OCI-LY7 (cell line): ENCODE results near the gene TLCD1.

Experiments used
- EZH2phosphoT487 ChIP-seq: fragments of 200-600 bp; sonication (generic); IDR thresholded peaks from 2 replicates; pipeline ENCODE4 v1.6.1; 2018; ENCODE audit warnings: low read depth, borderline replicate concordance, mild to moderate bottlenecking, mixed run types, antibody characterized with exemption, low read length, moderate library complexity, mixed read lengths
- TF ChIP-seq, protein P1 (sequence below): fragments of 200-600 bp; sonication (generic); conservative IDR thresholded peaks from 2 replicates; pipeline ENCODE4 v1.5.1; 2014; ENCODE audit warnings: mild to moderate bottlenecking, antibody characterized with exemption, low read length, moderate library complexity, mixed read lengths

DNA sequence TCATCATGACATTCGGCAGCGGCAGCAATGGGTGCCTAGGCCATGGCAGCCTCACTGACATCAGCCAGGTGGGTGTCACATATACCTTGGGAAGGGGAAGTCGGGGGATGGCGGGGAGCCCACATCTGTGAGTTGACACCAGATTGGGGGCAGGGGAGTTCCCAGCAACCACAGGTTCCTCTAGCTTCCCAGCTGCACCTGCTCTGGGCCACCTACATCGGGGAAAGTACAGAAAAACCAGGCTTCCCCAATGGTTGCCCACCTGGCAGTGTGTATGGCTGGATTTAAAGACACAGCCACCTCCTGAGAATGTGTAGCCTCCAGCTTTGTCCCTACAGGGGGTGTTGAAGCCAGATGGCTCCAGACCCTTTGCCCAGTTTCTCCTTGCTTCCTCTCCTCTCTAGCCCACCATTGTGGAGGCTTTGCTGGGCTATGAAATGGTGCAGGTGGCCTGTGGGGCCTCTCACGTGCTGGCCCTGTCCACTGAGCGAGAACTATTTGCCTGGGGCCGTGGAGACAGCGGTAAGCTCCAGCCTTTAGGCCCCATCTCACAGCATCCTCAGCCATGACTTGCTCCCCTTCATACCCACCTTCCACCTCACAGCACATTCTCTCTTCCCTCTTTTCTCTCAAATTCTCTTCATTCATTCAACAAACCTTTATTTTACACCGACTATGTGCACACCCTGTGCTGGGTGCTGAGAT lies 12.8 kb upstream of the TLCD1 start:
- TF ChIP-seq, protein P1, sequence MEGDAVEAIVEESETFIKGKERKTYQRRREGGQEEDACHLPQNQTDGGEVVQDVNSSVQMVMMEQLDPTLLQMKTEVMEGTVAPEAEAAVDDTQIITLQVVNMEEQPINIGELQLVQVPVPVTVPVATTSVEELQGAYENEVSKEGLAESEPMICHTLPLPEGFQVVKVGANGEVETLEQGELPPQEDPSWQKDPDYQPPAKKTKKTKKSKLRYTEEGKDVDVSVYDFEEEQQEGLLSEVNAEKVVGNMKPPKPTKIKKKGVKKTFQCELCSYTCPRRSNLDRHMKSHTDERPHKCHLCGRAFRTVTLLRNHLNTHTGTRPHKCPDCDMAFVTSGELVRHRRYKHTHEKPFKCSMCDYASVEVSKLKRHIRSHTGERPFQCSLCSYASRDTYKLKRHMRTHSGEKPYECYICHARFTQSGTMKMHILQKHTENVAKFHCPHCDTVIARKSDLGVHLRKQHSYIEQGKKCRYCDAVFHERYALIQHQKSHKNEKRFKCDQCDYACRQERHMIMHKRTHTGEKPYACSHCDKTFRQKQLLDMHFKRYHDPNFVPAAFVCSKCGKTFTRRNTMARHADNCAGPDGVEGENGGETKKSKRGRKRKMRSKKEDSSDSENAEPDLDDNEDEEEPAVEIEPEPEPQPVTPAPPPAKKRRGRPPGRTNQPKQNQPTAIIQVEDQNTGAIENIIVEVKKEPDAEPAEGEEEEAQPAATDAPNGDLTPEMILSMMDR: no peak
- no peak for TF ChIP-seq EZH2phosphoT487
